K562 (cell line): ENCODE results near the gene RPLP2. TPM values are rescaled to one million over a fixed set of nuclear protein-coding genes. Genes with fewer than 3 reads are reported as not detected.
A peak's percentile ranks its signal among the peaks of the same experiment; 100 is the strongest.

Experiments
- ATAC-seq: fragments of 200-7000 bp; cut with Tn5 transposase; 3 replicates; pipeline ENCODE4 v1.9.1; 2020; ENCODE audit warnings: moderate library complexity
- BruUV-seq: library from RNA; stranded (reverse); fragments of 400-500 nt; replicated peaks from 2 replicates; lab custom pipeline; 2021; lab: Mats Ljungman, UMichigan
- CTCF ChIA-PET: fragments of 300-600 bp; formaldehyde crosslinking; extraction: SDS; loops from one replicate; lab custom pipeline; 2021; ENCODE audit warnings: low intra/inter-chr PET ratio; lab: Yijun Ruan, JAX
- POLR2A ChIA-PET: fragments of 300-600, 350-650 bp; sonication (Branson Sonifier 250); formaldehyde crosslinking; extraction: SDS; loops from one replicate; lab custom pipeline; 2021; ENCODE audit warnings: antibody characterized with exemption, inconsistent platforms; lab: Yijun Ruan, JAX
- DNase-seq, 4 experiments: peaks; one replicate each; pipeline versions ENCODE4 v3.0.0 to v3.0.0-alpha.2; 2011 to 2018; ENCODE audit warnings: low spot score in 3 of 4, mixed read lengths in 3 of 4; ENCODE audit errors: extremely low read depth in 1 of 4
- FAIRE-seq: peaks from 2 replicates; lab custom pipeline; 2011; peaks lifted over from hg19 to GRCh38; lab: Jason Lieb, UNC
- H2AFZ ChIP-seq: 2 replicates; pipeline ENCODE4 v1.6.0; 2011; ENCODE audit warnings: low read depth, low read length, control low read depth, inconsistent platforms
- H3K27ac ChIP-seq: fragments of 200-600 bp; 3 replicates; pipeline ENCODE4 v1.8.0; 2011; ENCODE audit warnings: low read depth, mild to moderate bottlenecking, control low read depth, inconsistent platforms, low read length, moderate library complexity, mixed read lengths; ENCODE audit errors: extremely low read depth
- H3K27me3 ChIP-seq, 2 experiments: fragments of 300-600 bp in 1 of 2; 2 replicates in 1 of 2; 3 replicates in 1 of 2; pipeline versions ENCODE4 v1.6.0 to v1.8.0; 2011; ENCODE audit warnings: inconsistent platforms in 2 of 2, low read length in 2 of 2, mild to moderate bottlenecking in 1 of 2, mixed read lengths in 1 of 2, moderate library complexity in 1 of 2; ENCODE audit not compliant: control insufficient read depth in 2 of 2, insufficient read depth in 2 of 2
- H3K36me3 ChIP-seq: fragments of 300-600 bp; 3 replicates; pipeline ENCODE4 v1.8.0; 2011; ENCODE audit warnings: mild to moderate bottlenecking, low read length, inconsistent platforms; ENCODE audit not compliant: control insufficient read depth, insufficient read depth
- H3K4me1 ChIP-seq, 2 experiments: fragments of 200-600 bp in 1 of 2; replicated peaks in 1 of 2; 2 replicates in 1 of 2; 3 replicates in 1 of 2; pipeline versions ENCODE4 v1.5.1 to v1.8.0; 2011; ENCODE audit warnings: inconsistent platforms in 2 of 2, low read length in 2 of 2, mild to moderate bottlenecking in 1 of 2, mixed read lengths in 1 of 2, moderate library complexity in 1 of 2; ENCODE audit not compliant: control insufficient read depth in 2 of 2, insufficient read depth in 2 of 2
- H3K4me2 ChIP-seq: 2 replicates; pipeline ENCODE4 v1.6.1; 2011; ENCODE audit warnings: low read length, control low read depth, inconsistent platforms, mixed read lengths; ENCODE audit not compliant: insufficient read depth
- H3K4me3 ChIP-seq: fragments of 200-600 bp; sonication (generic), shearing (Covaris generic); 2 replicates; pipeline ENCODE4 v1.5.1; 2016; ENCODE audit warnings: control low read depth, inconsistent platforms
- H3K79me2 ChIP-seq: fragments of 200-600 bp; 3 replicates; pipeline ENCODE4 v1.8.0; 2011; ENCODE audit warnings: low read length, inconsistent platforms; ENCODE audit not compliant: control insufficient read depth, insufficient read depth
- H3K9ac ChIP-seq, 2 experiments: 2 replicates each; pipeline versions ENCODE4 v1.6.0 to v1.6.1; 2011; ENCODE audit warnings: low read depth in 2 of 2, low read length in 2 of 2, control low read depth in 1 of 2, inconsistent platforms in 1 of 2, mild to moderate bottlenecking in 1 of 2, mixed read lengths in 1 of 2; ENCODE audit not compliant: insufficient read depth in 1 of 2
- H3K9me1 ChIP-seq: one replicate; pipeline ENCODE4 v1.6.0; 2011; ENCODE audit warnings: inconsistent platforms, mild to moderate bottlenecking, low read length, moderate library complexity; ENCODE audit not compliant: control insufficient read depth, insufficient read depth
- H3K9me3 ChIP-seq: replicated peaks from 2 replicates; pipeline ENCODE4 v1.5.1; 2011; ENCODE audit warnings: low read depth, low read length, inconsistent platforms; ENCODE audit not compliant: control insufficient read depth, insufficient read depth
- H4K20me1 ChIP-seq: replicated peaks from 2 replicates; pipeline ENCODE4 v1.6.1; 2011; ENCODE audit warnings: low read length, inconsistent platforms, mixed read lengths; ENCODE audit not compliant: control insufficient read depth, insufficient read depth
- FOXA1 ChIP-seq: fragments of 450-650 bp; IDR thresholded peaks from 2 replicates; pipeline ENCODE4 v1.6.1; 2016; ENCODE audit warnings: mild to moderate bottlenecking, borderline replicate concordance
- HNRNPK ChIP-seq: fragments of 200-400 bp; formaldehyde crosslinking; IDR thresholded peaks from one replicate; pipeline ENCODE4 v1.6.1; 2018; ENCODE audit warnings: mild to moderate bottlenecking, low read depth, low read length; ENCODE audit not compliant: poor library complexity, severe bottlenecking
- MCM2 ChIP-seq: fragments of 450-650 bp; IDR thresholded peaks from 2 replicates; pipeline ENCODE4 v1.6.1; 2017; ENCODE audit warnings: low read depth, mild to moderate bottlenecking
- PHF8 ChIP-seq: fragments of 200-600 bp; sonication (generic); IDR thresholded peaks from 2 replicates; pipeline ENCODE4 v1.6.1; 2012; ENCODE audit warnings: mixed run types, mild to moderate bottlenecking, inconsistent platforms, low read length, moderate library complexity, borderline replicate concordance
- POLR2G ChIP-seq: fragments of 200-400 bp; formaldehyde crosslinking; IDR thresholded peaks from 2 replicates; pipeline ENCODE4 v1.6.1; 2017; ENCODE audit warnings: low read depth, mild to moderate bottlenecking, antibody characterized with exemption, low read length, moderate library complexity
- RBFOX2 ChIP-seq: fragments of 200-400 bp; formaldehyde crosslinking; IDR thresholded peaks from 2 replicates; pipeline ENCODE4 v1.6.1; 2017; ENCODE audit warnings: low read depth, mild to moderate bottlenecking, low read length, moderate library complexity
- RBM14 ChIP-seq: fragments of 200-400 bp; formaldehyde crosslinking; IDR thresholded peaks from 2 replicates; pipeline ENCODE4 v1.6.1; 2018; ENCODE audit warnings: low read depth, mild to moderate bottlenecking, low read length, moderate library complexity, borderline replicate concordance; ENCODE audit not compliant: insufficient read depth
- SPI1 ChIP-seq: IDR thresholded peaks from 2 replicates; pipeline ENCODE4 v1.6.1; 2011; ENCODE audit warnings: low read depth, low read length, control low read depth, borderline replicate concordance
- STAT5A ChIP-seq: IDR thresholded peaks from 2 replicates; pipeline ENCODE4 v1.6.1; 2012; ENCODE audit warnings: low read length, inconsistent platforms, borderline replicate concordance
- TAF1 ChIP-seq: IDR thresholded peaks from 2 replicates; pipeline ENCODE4 v1.6.1; 2011; ENCODE audit warnings: mild to moderate bottlenecking, low read length, moderate library complexity; ENCODE audit not compliant: insufficient read depth, control insufficient read depth, severe bottlenecking; ENCODE audit errors: extremely low read depth
- ZNF57 ChIP-seq: fragments of 450-650 bp; formaldehyde crosslinking; IDR thresholded peaks from 2 replicates; pipeline ENCODE4 v1.4.0; 2020; ENCODE audit warnings: mild to moderate bottlenecking, moderate library complexity
- ZNF780A ChIP-seq: fragments of 250-450 bp; sonication (Bioruptor Pico); IDR thresholded peaks from 2 replicates; pipeline ENCODE4 v1.5.0; 2021; ENCODE audit warnings: mild to moderate bottlenecking
- WGBS: fragments of 100-300 bp; shearing (Covaris generic); methylation state at CpG from one replicate; pipeline ENCODE4 v1.1.6; 2016; ENCODE audit warnings: low coverage, mixed read lengths; ENCODE audit not compliant: insufficient coverage; ENCODE audit errors: missing lambda C conversion rate; 5-methylcytosine and 5-hydroxymethylcytosine counted together
- in situ Hi-C: fragments of 300-500 bp; cut with MboI; formaldehyde crosslinking; loops from 4 replicates; pipeline ENCODE4 v1.15.0; 2018; ENCODE audit warnings: inconsistent platforms, mixed read lengths
- intact Hi-C: fragments of 100-400 bp; cut with micrococcal nuclease; formaldehyde crosslinking; loops from 2 replicates; pipeline ENCODE4 v1.14.2; 2022
- polyA plus RNA-seq, 8 experiments: library from polyadenylated mRNA; depleted of rRNA in 4 of 8; stranded (reverse) in 5 of 8; unstranded in 3 of 8; fragments of >200 nt; fragmentation: Nextera tagmentation in 2 of 8; fragmentation: Illumina TruSeq in 1 of 8; extraction: Ambion mirVana in 2 of 8; extraction: Trizol in 1 of 8; gene quantifications; 2 replicates each; pipeline versions ENCODE4 v1.2.1 to v1.2.3, GENCODE V29; 2011 to 2014; ENCODE audit warnings: inconsistent platforms in 1 of 8, missing spikeins in 1 of 8
- total RNA-seq, 7 experiments: library from RNA; depleted of rRNA in 6 of 7; stranded (reverse); fragments of >200 nt in 6 of 7; fragmentation: Illumina TruSeq in 2 of 7; extraction: Trizol in 2 of 7; gene quantifications; 2 replicates each; pipeline versions ENCODE4 v1.2.1 to v1.2.3, GENCODE V29; 2011 to 2021; ENCODE audit warnings: low replicate concordance in 1 of 7
- TF ChIP-seq, protein P1 (sequence below): fragments of 250-450 bp; sonication (Bioruptor Pico); IDR thresholded peaks from 2 replicates; pipeline ENCODE4 v1.8.0; 2021; ENCODE audit warnings: borderline replicate concordance, mild to moderate bottlenecking, moderate library complexity; ENCODE audit not compliant: poor library complexity, severe bottlenecking
- TF ChIP-seq, protein P2 (sequence below): IDR thresholded peaks from 2 replicates; pipeline ENCODE4 v1.6.1; 2011; ENCODE audit not compliant: insufficient read length; ENCODE audit errors: extremely low read depth
- TF ChIP-seq, protein P3 (sequence below): fragments of 250-450 bp; sonication (Bioruptor Pico); IDR thresholded peaks from 2 replicates; pipeline ENCODE4 v1.8.0; 2021; ENCODE audit warnings: mild to moderate bottlenecking, moderate library complexity

Gene RPLP2
- total and polyA plus RNA-seq, 9 of the 15 experiments (the other 6 are each of a cell fraction or from before 2014, with no cell fraction given) = 528 to 3,807 (median 1,633) TPM

DNA sequence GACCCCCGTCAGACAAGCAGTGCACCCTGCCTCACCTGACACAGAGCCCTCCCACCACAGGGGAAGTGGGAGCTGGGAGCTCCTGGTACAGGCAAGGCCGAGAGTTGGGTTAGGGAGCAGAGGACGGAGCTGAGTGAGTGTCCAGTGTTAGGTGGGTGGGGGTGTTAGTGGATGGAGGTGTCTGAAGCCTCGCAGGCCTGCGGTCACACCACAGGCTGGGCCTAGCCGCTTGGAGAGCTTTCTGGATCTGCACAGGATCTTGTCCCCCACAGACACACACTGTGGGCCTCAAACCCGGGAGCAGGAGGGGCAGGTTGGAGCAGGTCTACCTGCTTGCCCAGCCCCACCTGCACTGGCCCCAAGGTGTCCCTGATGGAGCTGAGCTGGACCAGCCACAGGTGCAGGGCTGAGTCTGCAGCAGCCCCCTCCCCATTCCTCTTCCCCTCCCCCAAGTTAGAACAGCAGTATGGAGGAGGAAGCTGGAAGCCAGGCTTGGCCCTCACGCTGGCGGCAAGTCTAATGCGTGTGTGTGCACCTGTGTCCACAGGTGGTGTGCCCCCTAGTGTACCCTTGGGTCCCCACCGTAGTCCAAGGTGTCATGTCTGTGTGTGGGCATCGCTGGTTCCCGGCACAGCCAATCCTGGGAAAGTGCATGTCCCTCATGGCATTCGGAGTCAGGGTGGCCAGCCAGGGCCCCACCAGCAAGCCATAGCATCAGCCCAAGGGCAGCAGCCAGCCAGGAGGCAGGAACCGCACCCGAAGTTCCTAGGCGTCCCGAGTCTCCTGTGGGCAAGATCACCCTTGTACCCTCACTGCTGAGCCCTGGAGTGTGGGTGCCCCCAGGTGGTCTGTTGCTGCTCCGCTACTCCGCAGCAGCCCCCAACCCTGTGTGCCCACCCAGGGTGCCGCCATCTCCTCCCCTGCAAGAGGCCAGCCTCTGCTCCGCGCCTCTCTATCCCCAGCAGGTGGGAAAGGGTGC lies 30.5 kb upstream of the RPLP2 start:
- H3K4me1 ChIP-seq = peaks cover 16 to 85% of the 10 kb centered on the region in 2 experiments
- BruUV-seq = TSS peak; percentile 45
- no peak overlapping the region for H3K4me2 ChIP-seq
- H3K27ac ChIP-seq = no peak overlapping the region
- DNase-seq = no peak
- no peak overlapping the region for H3K4me3 ChIP-seq
- in situ Hi-C loops (no loop called here), intact Hi-C loops (no loop called here)
- CTCF ChIA-PET = no interaction called here
- H3K9me1 ChIP-seq = peaks cover 6% of the 10 kb centered on the region
- ATAC-seq = no peak
- no peak overlapping the region for H2AFZ ChIP-seq
- POLR2A ChIA-PET = interaction anchor here (0.5 to 0.8 kb wide), 5 partner anchors 14 to 28 kb away, joined by 3 to 4 read pairs (median 3); no protein-coding TSS in a partner anchor
- 93% methylated on average over 22 of the region's 23 CpGs for WGBS
- no peak for FAIRE-seq
- no peaks in the 10 kb centered on the region; the same call in 1 of the 2 replicates for H3K9me3 ChIP-seq
- peaks cover 29% of the 10 kb centered on the region; the same call in 2 of the 3 replicates for H3K36me3 ChIP-seq
- H4K20me1 ChIP-seq = peaks cover 18% of the 10 kb centered on the region
- TF ChIP-seq TAF1 (no peak), STAT5A (no peak), ZNF780A (CRISPR knock-in tag) (no peak), FOXA1 (no peak), RBFOX2 (peak; percentile 15; the same call in 1 of the 2 replicates), ZNF57 (CRISPR knock-in tag) (no peak), RBM14 (no peak), PHF8 (no peak), POLR2G (peak; percentile 30; the same call in 1 of the 2 replicates), SPI1 (no peak), HNRNPK (no peak), MCM2 (no peak)
- TF ChIP-seq, protein P1, sequence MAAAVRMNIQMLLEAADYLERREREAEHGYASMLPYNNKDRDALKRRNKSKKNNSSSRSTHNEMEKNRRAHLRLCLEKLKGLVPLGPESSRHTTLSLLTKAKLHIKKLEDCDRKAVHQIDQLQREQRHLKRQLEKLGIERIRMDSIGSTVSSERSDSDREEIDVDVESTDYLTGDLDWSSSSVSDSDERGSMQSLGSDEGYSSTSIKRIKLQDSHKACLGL (CRISPR knock-in tag) = no peak
- TF ChIP-seq, protein P2, sequence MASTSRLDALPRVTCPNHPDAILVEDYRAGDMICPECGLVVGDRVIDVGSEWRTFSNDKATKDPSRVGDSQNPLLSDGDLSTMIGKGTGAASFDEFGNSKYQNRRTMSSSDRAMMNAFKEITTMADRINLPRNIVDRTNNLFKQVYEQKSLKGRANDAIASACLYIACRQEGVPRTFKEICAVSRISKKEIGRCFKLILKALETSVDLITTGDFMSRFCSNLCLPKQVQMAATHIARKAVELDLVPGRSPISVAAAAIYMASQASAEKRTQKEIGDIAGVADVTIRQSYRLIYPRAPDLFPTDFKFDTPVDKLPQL = no peak
- TF ChIP-seq, protein P3, sequence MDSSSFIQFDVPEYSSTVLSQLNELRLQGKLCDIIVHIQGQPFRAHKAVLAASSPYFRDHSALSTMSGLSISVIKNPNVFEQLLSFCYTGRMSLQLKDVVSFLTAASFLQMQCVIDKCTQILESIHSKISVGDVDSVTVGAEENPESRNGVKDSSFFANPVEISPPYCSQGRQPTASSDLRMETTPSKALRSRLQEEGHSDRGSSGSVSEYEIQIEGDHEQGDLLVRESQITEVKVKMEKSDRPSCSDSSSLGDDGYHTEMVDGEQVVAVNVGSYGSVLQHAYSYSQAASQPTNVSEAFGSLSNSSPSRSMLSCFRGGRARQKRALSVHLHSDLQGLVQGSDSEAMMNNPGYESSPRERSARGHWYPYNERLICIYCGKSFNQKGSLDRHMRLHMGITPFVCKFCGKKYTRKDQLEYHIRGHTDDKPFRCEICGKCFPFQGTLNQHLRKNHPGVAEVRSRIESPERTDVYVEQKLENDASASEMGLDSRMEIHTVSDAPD (CRISPR knock-in tag) = no peak
- H3K79me2 ChIP-seq = peaks cover 48% of the 10 kb centered on the region
- peak overlapping the region in 1 of 2 experiments; percentile 98; a peak in 2 of 4 replicates for H3K9ac ChIP-seq
- no peaks in the 10 kb centered on the region for H3K27me3 ChIP-seq
